Hepatocyte (in vitro differentiated cells): ENCODE data around the gene ZNF483. TPM values are rescaled to one million over a fixed set of nuclear protein-coding genes. Genes with fewer than 3 reads are reported as not detected.
"Not testable (repeated sequence)": the region's sequence is repeated elsewhere in the genome, so short reads cannot be mapped to it uniquely, and the experiment has no call there.

Source experiments
- DNase-seq: peaks from one replicate; pipeline ENCODE4 v3.0.0-alpha.2; 2016; ENCODE audit warnings: low spot score
- H2AFZ ChIP-seq: fragments of 200-600 bp; sonication (generic); 2 replicates; pipeline ENCODE4 v1.6.0; 2016; ENCODE audit warnings: antibody characterized with exemption, mild to moderate bottlenecking
- H3K27ac ChIP-seq: fragments of 200-600 bp; sonication (generic); 2 replicates; pipeline ENCODE4 v1.5.1; 2016; ENCODE audit warnings: mild to moderate bottlenecking
- H3K27me3 ChIP-seq: fragments of 200-600 bp; sonication (generic); 2 replicates; pipeline ENCODE4 v1.6.1; 2016
- H3K36me3 ChIP-seq: fragments of 200-600 bp; sonication (generic); replicated peaks from 2 replicates; pipeline ENCODE4 v1.5.1; 2016; ENCODE audit warnings: low read depth; ENCODE audit not compliant: insufficient read depth
- H3K4me1 ChIP-seq: fragments of 200-600 bp; sonication (generic); 2 replicates; pipeline ENCODE4 v1.5.1; 2016; ENCODE audit warnings: mild to moderate bottlenecking, moderate library complexity; ENCODE audit not compliant: insufficient read depth
- H3K4me2 ChIP-seq: fragments of 200-600 bp; sonication (generic); 2 replicates; pipeline ENCODE4 v1.6.0; 2016
- H3K4me3 ChIP-seq: fragments of 200-600 bp; sonication (generic); 2 replicates; pipeline ENCODE4 v1.5.1; 2016; ENCODE audit warnings: mild to moderate bottlenecking
- H3K79me2 ChIP-seq: fragments of 200-600 bp; sonication (generic); 2 replicates; pipeline ENCODE4 v1.6.0; 2017; ENCODE audit warnings: mild to moderate bottlenecking
- H3K9me2 ChIP-seq: fragments of 200-600 bp; sonication (generic); replicated peaks from 2 replicates; pipeline ENCODE4 v1.6.0; 2017; ENCODE audit warnings: mild to moderate bottlenecking; ENCODE audit not compliant: insufficient read depth
- H3K9me3 ChIP-seq: fragments of 200-600 bp; sonication (generic); 2 replicates; pipeline ENCODE4 v1.5.1; 2016; ENCODE audit warnings: low read depth, mild to moderate bottlenecking
- H4K20me1 ChIP-seq: fragments of 200-600 bp; sonication (generic); 2 replicates; pipeline ENCODE4 v1.6.0; 2016; ENCODE audit warnings: mild to moderate bottlenecking; ENCODE audit not compliant: insufficient read depth, poor library complexity, severe bottlenecking
- CTCF ChIP-seq: fragments of 200-600 bp; sonication (generic); IDR thresholded peaks from 2 replicates; pipeline ENCODE4 v1.5.1; 2016; ENCODE audit warnings: antibody characterized with exemption, mild to moderate bottlenecking; ENCODE audit not compliant: poor library complexity
- EZH2 ChIP-seq: fragments of 200-600 bp; sonication (generic); IDR thresholded peaks from 2 replicates; pipeline ENCODE4 v1.6.1; 2016; ENCODE audit warnings: antibody characterized with exemption, mild to moderate bottlenecking, borderline replicate concordance
- EZH2phosphoT487 ChIP-seq: fragments of 200-600 bp; sonication (generic); IDR thresholded peaks from one replicate; pipeline ENCODE4 v1.6.1; 2018; ENCODE audit warnings: antibody characterized with exemption, mild to moderate bottlenecking, low read depth, moderate library complexity; ENCODE audit not compliant: unreplicated experiment, severe bottlenecking
- WGBS: methylation state at CpG from one replicate; pipeline ENCODE4 v1.1.6; 2016; ENCODE audit warnings: low lambda C conversion rate; ENCODE audit errors: missing lambda C conversion rate; 5-methylcytosine and 5-hydroxymethylcytosine counted together
- polyA plus RNA-seq: library from polyadenylated mRNA; unstranded; fragments of >200 nt; fragmentation: Nextera tagmentation; extraction: Ambion mirVana; gene quantifications from 2 replicates; pipeline ENCODE4 v1.2.1, GENCODE V29; 2016
- total RNA-seq: library from RNA; depleted of rRNA; stranded (reverse); fragments of >200 nt; gene quantifications from 2 replicates; pipeline ENCODE4 v1.2.3, GENCODE V29; 2014

The ZNF483 gene
- total and polyA plus RNA-seq, 2 experiments from 2014 or later, result 0.87 to 4.6 TPM

DNA sequence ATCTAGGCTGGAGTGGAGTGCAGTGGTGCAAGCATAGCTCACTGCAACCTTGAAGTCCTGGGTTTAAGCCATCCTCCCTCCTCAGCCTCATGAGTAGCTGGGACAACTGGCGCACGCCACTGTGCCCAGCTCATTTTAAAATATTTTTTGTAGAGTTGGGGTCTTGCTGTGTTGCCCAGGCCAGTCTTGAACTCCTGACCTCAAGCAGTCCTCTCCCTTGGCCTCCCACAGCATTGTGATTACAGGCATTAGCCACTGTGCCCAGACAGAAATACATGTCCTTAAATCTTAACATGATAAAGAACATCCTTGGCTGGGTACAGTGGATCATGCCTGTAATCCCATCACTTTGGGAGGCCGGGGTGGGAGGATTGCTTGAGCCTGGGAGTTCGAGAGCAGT lies 6.7 kb downstream of the ZNF483 start:
- H3K4me3 ChIP-seq, result no peak overlapping the region
- no peak overlapping the region for H3K27ac ChIP-seq
- peaks cover 5% of the 10 kb centered on the region for H3K9me3 ChIP-seq
- no peaks in the 10 kb centered on the region for H3K9me2 ChIP-seq
- no peaks in the 10 kb centered on the region for H3K79me2 ChIP-seq
- H3K4me2 ChIP-seq, result no peak overlapping the region
- H3K36me3 ChIP-seq, result no peaks in the 10 kb centered on the region
- 99% methylated on average over 4 of the region's 4 CpGs for WGBS
- no peaks in the 10 kb centered on the region for H3K27me3 ChIP-seq
- no peaks in the 10 kb centered on the region for H4K20me1 ChIP-seq
- TF ChIP-seq EZH2phosphoT487, result no peak
- no peaks in the 10 kb centered on the region for H3K4me1 ChIP-seq
- DNase-seq, result no peak
- H2AFZ ChIP-seq, result no peak overlapping the region

- Histone ChIP-seq H3K27ac (no peak overlapping the region), H4K20me1 (no peaks in the 10 kb centered on the region), H3K4me2 (no peak overlapping the region), H3K9me2 (no peaks in the 10 kb centered on the region), H3K79me2 (no peaks in the 10 kb centered on the region), H2AFZ (no peak overlapping the region), H3K4me1 (no peaks in the 10 kb centered on the region), H3K9me3 (peaks cover 11% of the 10 kb centered on the region), H3K4me3 (no peak overlapping the region), H3K27me3 (no peaks in the 10 kb centered on the region), H3K36me3 (no peaks in the 10 kb centered on the region)
- TF ChIP-seq EZH2phosphoT487 (no peak), CTCF (no peak), EZH2 (no peak)
- no peak for DNase-seq
- 91% methylated on average over 5 of the region's 5 CpGs for WGBS
Observed at GRCh38 chr9:111533099-111533790, 8.3 kb downstream of the ZNF483 start.

GRCh38 chr9:111542497-111543254 lies 17.7 kb downstream of the ZNF483 start:
- Histone ChIP-seq H3K27ac (no peak overlapping the region), H3K4me3 (no peak overlapping the region), H3K79me2 (no peaks in the 10 kb centered on the region), H3K9me2 (no peaks in the 10 kb centered on the region), H3K4me2 (no peak overlapping the region), H4K20me1 (no peaks in the 10 kb centered on the region), H3K27me3 (no peaks in the 10 kb centered on the region), H2AFZ (no peak overlapping the region), H3K4me1 (no peaks in the 10 kb centered on the region), H3K9me3 (peaks cover 55% of the 10 kb centered on the region), H3K36me3 (peaks cover 4% of the 10 kb centered on the region)
- no peak for DNase-seq
- TF ChIP-seq CTCF (no peak), EZH2phosphoT487 (no peak), EZH2 (no peak)
- WGBS, result 95% methylated on average over 11 of the region's 11 CpGs

- H3K27ac ChIP-seq, result no peak overlapping the region
- H3K4me2 ChIP-seq, result no peak overlapping the region
- H3K4me1 ChIP-seq, result no peaks in the 10 kb centered on the region
- DNase-seq, result no peak
- no peaks in the 10 kb centered on the region for H3K79me2 ChIP-seq
- no peaks in the 10 kb centered on the region for H4K20me1 ChIP-seq
- H2AFZ ChIP-seq, result no peak overlapping the region
- WGBS, result 97% methylated on average over 2 of the region's 2 CpGs
- H3K9me3 ChIP-seq, result peaks cover 29% of the 10 kb centered on the region
- no peak overlapping the region for H3K4me3 ChIP-seq
- H3K36me3 ChIP-seq, result no peaks in the 10 kb centered on the region
- H3K9me2 ChIP-seq, result no peaks in the 10 kb centered on the region
- H3K27me3 ChIP-seq, result no peaks in the 10 kb centered on the region
- TF ChIP-seq EZH2, result no peak
Observed at GRCh38 chr9:111548623-111549022, 23.6 kb downstream of the ZNF483 start.

- not testable (repeated sequence) for H3K9me2 ChIP-seq, H3K79me2 ChIP-seq, H3K4me1 ChIP-seq, H2AFZ ChIP-seq, H3K36me3 ChIP-seq, DNase-seq, H3K4me3 ChIP-seq, H3K27me3 ChIP-seq, H3K4me2 ChIP-seq, H4K20me1 ChIP-seq, H3K27ac ChIP-seq
- WGBS, result 100% methylated on average over 2 of the region's 2 CpGs
- peaks cover 10% of the 10 kb centered on the region for H3K9me3 ChIP-seq
Observed at GRCh38 chr9:111555425-111555824, 30.4 kb downstream of the ZNF483 start.
